WTC11 (cell line): ENCODE measurements around the gene CDIP1.
A peak's percentile ranks its signal among the peaks of the same experiment; 100 is the strongest.

Source experiments
- CTCF ChIP-seq: fragments of 200-600 bp; IDR thresholded peaks from 2 replicates; pipeline ENCODE4 v1.8.0; 2022; ENCODE audit warnings: antibody characterized with exemption
- ESRRA ChIP-seq: sonication (generic); formaldehyde crosslinking; IDR thresholded peaks from 2 replicates; pipeline ENCODE4 v1.8.1; 2022; ENCODE audit warnings: mild to moderate bottlenecking, missing genetic modification reagents, borderline replicate concordance
- ETV6 ChIP-seq: sonication (generic); formaldehyde crosslinking; IDR thresholded peaks from 2 replicates; pipeline ENCODE4 v1.8.1; 2022; ENCODE audit warnings: mild to moderate bottlenecking, missing genetic modification reagents
- FOXJ3 ChIP-seq: sonication (generic); formaldehyde crosslinking; IDR thresholded peaks from 2 replicates; pipeline ENCODE4 v1.9.0; 2021; ENCODE audit warnings: missing genetic modification reagents, mild to moderate bottlenecking, borderline replicate concordance
- SP1 ChIP-seq: sonication (generic); formaldehyde crosslinking; conservative IDR thresholded peaks from 2 replicates; pipeline ENCODE4 v1.8.1; 2022; ENCODE audit warnings: missing genetic modification reagents
- TF ChIP-seq, protein P1 (sequence below): sonication (generic); formaldehyde crosslinking; IDR thresholded peaks from 2 replicates; pipeline ENCODE4 v1.8.1; 2023; ENCODE audit warnings: mild to moderate bottlenecking, missing genetic modification reagents
- TF ChIP-seq, protein P2 (sequence below): sonication (generic); formaldehyde crosslinking; IDR thresholded peaks from 2 replicates; pipeline ENCODE4 v1.8.0; 2022; ENCODE audit warnings: mild to moderate bottlenecking, missing genetic modification reagents

DNA sequence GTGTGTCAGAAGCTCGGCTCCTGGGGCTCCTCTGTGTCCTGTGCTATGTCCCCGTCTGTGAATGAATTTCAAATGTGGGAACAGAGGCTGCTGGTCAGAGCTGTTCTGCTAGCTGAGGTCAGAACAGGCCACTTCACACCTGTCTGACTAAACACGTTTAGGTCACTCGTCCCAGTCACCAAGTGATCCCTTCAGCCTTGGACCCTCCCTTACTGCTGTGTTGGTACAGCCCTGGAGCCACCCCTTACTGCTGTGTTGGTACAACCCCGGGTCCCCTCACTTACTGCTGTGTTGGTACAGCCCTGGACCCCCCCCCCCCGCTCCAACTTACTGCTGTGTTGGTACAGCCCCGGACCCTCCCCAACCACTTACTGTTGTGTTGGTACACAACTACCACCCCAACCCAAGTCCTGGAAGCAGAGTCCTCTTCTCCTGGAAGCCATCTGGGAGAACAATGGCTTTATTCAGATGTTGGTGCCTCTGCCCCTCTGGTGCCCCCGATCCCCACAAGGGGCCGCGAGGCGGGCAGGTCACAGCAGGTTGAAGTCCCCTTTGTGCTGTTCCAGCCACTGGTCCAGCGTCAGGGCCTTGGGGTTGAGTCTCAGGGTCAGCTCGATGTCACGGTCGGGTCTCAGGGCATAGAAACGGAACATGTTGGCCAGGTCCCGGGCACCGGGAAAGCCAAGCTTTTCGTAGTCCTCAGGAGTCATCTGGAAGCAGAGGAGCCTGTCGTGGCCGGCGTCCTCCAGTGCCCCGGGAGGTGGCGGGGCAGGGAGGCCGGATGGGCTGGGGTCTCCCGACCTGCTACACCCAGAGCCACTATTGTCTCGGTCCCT is 77.1 kb downstream of the CDIP1 start:
- TF ChIP-seq, protein P1, sequence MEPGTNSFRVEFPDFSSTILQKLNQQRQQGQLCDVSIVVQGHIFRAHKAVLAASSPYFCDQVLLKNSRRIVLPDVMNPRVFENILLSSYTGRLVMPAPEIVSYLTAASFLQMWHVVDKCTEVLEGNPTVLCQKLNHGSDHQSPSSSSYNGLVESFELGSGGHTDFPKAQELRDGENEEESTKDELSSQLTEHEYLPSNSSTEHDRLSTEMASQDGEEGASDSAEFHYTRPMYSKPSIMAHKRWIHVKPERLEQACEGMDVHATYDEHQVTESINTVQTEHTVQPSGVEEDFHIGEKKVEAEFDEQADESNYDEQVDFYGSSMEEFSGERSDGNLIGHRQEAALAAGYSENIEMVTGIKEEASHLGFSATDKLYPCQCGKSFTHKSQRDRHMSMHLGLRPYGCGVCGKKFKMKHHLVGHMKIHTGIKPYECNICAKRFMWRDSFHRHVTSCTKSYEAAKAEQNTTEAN = no peak
- TF ChIP-seq SP1 (0 out of 2 replicates have a peak, but pooled peaks have one; percentile 25), CTCF (no peak), ETV6 (no peak), FOXJ3 (CRISPR knock-in tag) (no peak), ESRRA (CRISPR knock-in tag) (no peak)
- TF ChIP-seq, protein P2, sequence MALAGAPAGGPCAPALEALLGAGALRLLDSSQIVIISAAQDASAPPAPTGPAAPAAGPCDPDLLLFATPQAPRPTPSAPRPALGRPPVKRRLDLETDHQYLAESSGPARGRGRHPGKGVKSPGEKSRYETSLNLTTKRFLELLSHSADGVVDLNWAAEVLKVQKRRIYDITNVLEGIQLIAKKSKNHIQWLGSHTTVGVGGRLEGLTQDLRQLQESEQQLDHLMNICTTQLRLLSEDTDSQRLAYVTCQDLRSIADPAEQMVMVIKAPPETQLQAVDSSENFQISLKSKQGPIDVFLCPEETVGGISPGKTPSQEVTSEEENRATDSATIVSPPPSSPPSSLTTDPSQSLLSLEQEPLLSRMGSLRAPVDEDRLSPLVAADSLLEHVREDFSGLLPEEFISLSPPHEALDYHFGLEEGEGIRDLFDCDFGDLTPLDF (CRISPR knock-in tag) = no peak
